A549 (cell line): Measurements from ENCODE around the gene LRRC14B. TPM values are rescaled to one million over a fixed set of nuclear protein-coding genes. Genes with fewer than 3 reads are reported as not detected.

Source experiments
- ATAC-seq, 2 experiments: fragments of 200-7000 bp in 1 of 2; fragments of >200 bp in 1 of 2; cut with Nextera tagmentation in 1 of 2; cut with Tn5 transposase in 1 of 2; 3 replicates each; pipeline versions ENCODE4 v1.8.0 to v1.9.1; 2018 to 2020; ENCODE audit warnings: mild to moderate bottlenecking in 1 of 2, moderate library complexity in 1 of 2
- CTCF ChIA-PET: fragments of 300-600 bp; sonication (Branson Sonifier 250); formaldehyde crosslinking; extraction: SDS; loops from one replicate; lab custom pipeline; 2021; ENCODE audit warnings: antibody characterized with exemption, inconsistent platforms; lab: Yijun Ruan, JAX
- POLR2A ChIA-PET: fragments of 350-600 bp; formaldehyde crosslinking; extraction: SDS; loops from one replicate; lab custom pipeline; 2021; ENCODE audit warnings: antibody characterized with exemption, inconsistent platforms; lab: Yijun Ruan, JAX
- DNase-seq, 2 experiments: peaks; one replicate each; pipeline versions ENCODE4 v3.0.0 to v3.0.0-alpha.2; 2011 to 2016; ENCODE audit warnings: low read depth in 1 of 2, low spot score in 1 of 2
- FAIRE-seq: peaks from 2 replicates; lab custom pipeline; 2011; peaks lifted over from hg19 to GRCh38; lab: Jason Lieb, UNC
- H3K27ac ChIP-seq, 2 experiments: fragments of >200 bp; sonication (Bioruptor Twin); formaldehyde crosslinking; 3 replicates each; pipeline ENCODE4 v1.5.1; 2016 to 2017
- H3K4me1 ChIP-seq: fragments of >200 bp; sonication (Bioruptor Twin); formaldehyde crosslinking; 3 replicates; pipeline ENCODE4 v1.6.1; 2016
- H3K4me2 ChIP-seq: fragments of >200 bp; sonication (Bioruptor Twin); formaldehyde crosslinking; 3 replicates; pipeline ENCODE4 v1.6.1; 2016
- H3K4me3 ChIP-seq: fragments of >200 bp; sonication (Bioruptor Twin); formaldehyde crosslinking; 3 replicates; pipeline ENCODE4 v1.5.1; 2016
- H3K9me3 ChIP-seq: fragments of >200 bp; sonication (Bioruptor Twin); formaldehyde crosslinking; 3 replicates; pipeline ENCODE4 v1.6.1; 2016
- CBX2 ChIP-seq: fragments of 200-600 bp; sonication (generic); IDR thresholded peaks from 2 replicates; pipeline ENCODE4 v1.6.1; 2016; ENCODE audit warnings: low read depth, mild to moderate bottlenecking, borderline replicate concordance
- CBX8 ChIP-seq: fragments of 200-600 bp; sonication (generic); IDR thresholded peaks from 2 replicates; pipeline ENCODE4 v1.6.1; 2016
- CEBPB ChIP-seq, 2 experiments: fragments of >200 bp in 1 of 2; sonication (Bioruptor Twin) in 1 of 2; formaldehyde crosslinking in 1 of 2; IDR thresholded peaks; 2 replicates each; pipeline ENCODE4 v1.6.1; 2012 to 2016
- CHD4 ChIP-seq: fragments of 200-600 bp; sonication (generic); IDR thresholded peaks from 2 replicates; pipeline ENCODE4 v1.6.1; 2016; ENCODE audit warnings: antibody characterized with exemption, mild to moderate bottlenecking, borderline replicate concordance
- CTCF ChIP-seq: fragments of >200 bp; sonication (Bioruptor Twin); formaldehyde crosslinking; IDR thresholded peaks from 3 replicates; pipeline ENCODE4 v1.5.1; 2016
- E2F6 ChIP-seq: IDR thresholded peaks from 2 replicates; pipeline ENCODE4 v1.6.1; 2012; ENCODE audit warnings: low read depth, borderline replicate concordance
- EP300 ChIP-seq, 2 experiments: fragments of >200 bp; sonication (Bioruptor Twin); formaldehyde crosslinking; IDR thresholded peaks; 2 replicates in 1 of 2; 3 replicates in 1 of 2; pipeline ENCODE4 v1.6.1; 2016 to 2017
- ESRRA ChIP-seq: fragments of 150-350 bp; IDR thresholded peaks from 2 replicates; pipeline ENCODE4 v1.6.1; 2014; ENCODE audit warnings: mild to moderate bottlenecking, low read length, borderline replicate concordance
- FOSL2 ChIP-seq, 2 experiments: fragments of 450-650 bp in 1 of 2; fragments of >200 bp in 1 of 2; sonication (Bioruptor Twin) in 1 of 2; formaldehyde crosslinking; IDR thresholded peaks; 2 replicates each; pipeline versions ENCODE4 v1.5.0 to v1.6.1; 2016 to 2020; ENCODE audit warnings: mild to moderate bottlenecking in 1 of 2, moderate library complexity in 1 of 2
- GATA3 ChIP-seq: IDR thresholded peaks from 2 replicates; pipeline ENCODE4 v1.6.1; 2012; ENCODE audit warnings: borderline replicate concordance
- HOXB5 ChIP-seq: fragments of 250-450 bp; sonication (Bioruptor Pico); IDR thresholded peaks from 2 replicates; pipeline ENCODE4 v1.5.0; 2020; ENCODE audit warnings: mild to moderate bottlenecking, moderate library complexity
- JUNB ChIP-seq: fragments of >200 bp; sonication (Bioruptor Twin); formaldehyde crosslinking; IDR thresholded peaks from 2 replicates; pipeline ENCODE4 v1.6.1; 2016
- MAX ChIP-seq: IDR thresholded peaks from 2 replicates; pipeline ENCODE4 v1.6.1; 2012
- MAZ ChIP-seq: fragments of 150-350 bp; IDR thresholded peaks from 2 replicates; pipeline ENCODE4 v1.6.1; 2014; ENCODE audit warnings: antibody characterized with exemption, low read depth, low read length, borderline replicate concordance
- NR3C1 ChIP-seq: fragments of >200 bp; sonication (Bioruptor Twin); formaldehyde crosslinking; IDR thresholded peaks from 3 replicates; pipeline ENCODE4 v1.6.1; 2017
- RFX5 ChIP-seq: fragments of 450-650 bp; IDR thresholded peaks from 2 replicates; pipeline ENCODE4 v1.7.1; 2014; ENCODE audit warnings: antibody characterized with exemption, mild to moderate bottlenecking, moderate library complexity
- SREBF2 ChIP-seq: fragments of 450-650 bp; IDR thresholded peaks from 2 replicates; pipeline ENCODE4 v1.6.1; 2014; ENCODE audit warnings: mild to moderate bottlenecking, moderate library complexity
- TP53 ChIP-seq: fragments of 250-450 bp; sonication (Bioruptor Pico); IDR thresholded peaks from 2 replicates; pipeline ENCODE4 v1.5.0; 2021; ENCODE audit warnings: mild to moderate bottlenecking, moderate library complexity
- ZNF302 ChIP-seq: fragments of 250-450 bp; sonication (Bioruptor Pico); IDR thresholded peaks from 2 replicates; pipeline ENCODE4 v1.9.0; 2021; ENCODE audit warnings: inconsistent platforms, mild to moderate bottlenecking, moderate library complexity
- WGBS: methylation state at CpG from one replicate; pipeline ENCODE4 v1.1.6; 2017; ENCODE audit errors: missing lambda C conversion rate; 5-methylcytosine and 5-hydroxymethylcytosine counted together
- polyA plus RNA-seq, 4 experiments: library from polyadenylated mRNA; depleted of rRNA in 3 of 4; stranded (reverse); fragments of >200 nt; fragmentation: RNase III in 1 of 4; extraction: RNeasy Plus Mini Kit Qiagen cat#74134 plus additional on column Dnase treatment in 1 of 4; gene quantifications; 2 replicates in 3 of 4; 3 replicates in 1 of 4; pipeline ENCODE4 v1.2.3, GENCODE V29; 2011 to 2017
- TF ChIP-seq, protein P1 (sequence below): IDR thresholded peaks from 2 replicates; pipeline ENCODE4 v1.6.1; 2012
- TF ChIP-seq, protein P2 (sequence below): fragments of 450-650 bp; IDR thresholded peaks from 2 replicates; pipeline ENCODE4 v1.6.1; 2014; ENCODE audit warnings: antibody characterized with exemption
- TF ChIP-seq, protein P3 (sequence below): fragments of >200 bp; sonication (Bioruptor Twin); formaldehyde crosslinking; IDR thresholded peaks from 3 replicates; pipeline ENCODE4 v1.6.1; 2016

Gene LRRC14B
- polyA plus RNA-seq, 2 of the 4 experiments (the other 2 are of a cell fraction): not detected

GRCh38 chr5:171801-172331, 19.4 kb upstream of the LRRC14B start:
- H3K27ac ChIP-seq: no peak overlapping the region
- H3K4me3 ChIP-seq: no peak overlapping the region
- ATAC-seq (no peak; a peak in 1 of 6 replicates), DNase-seq (no peak), FAIRE-seq (no peak)
- no peaks in the 10 kb centered on the region for H3K9me3 ChIP-seq
- no peak overlapping the region for H3K4me2 ChIP-seq
- 65% methylated on average over 10 of the region's 23 CpGs for WGBS
- no peaks in the 10 kb centered on the region for H3K4me1 ChIP-seq
- POLR2A ChIA-PET: no interaction called here
- TF ChIP-seq, protein P1, sequence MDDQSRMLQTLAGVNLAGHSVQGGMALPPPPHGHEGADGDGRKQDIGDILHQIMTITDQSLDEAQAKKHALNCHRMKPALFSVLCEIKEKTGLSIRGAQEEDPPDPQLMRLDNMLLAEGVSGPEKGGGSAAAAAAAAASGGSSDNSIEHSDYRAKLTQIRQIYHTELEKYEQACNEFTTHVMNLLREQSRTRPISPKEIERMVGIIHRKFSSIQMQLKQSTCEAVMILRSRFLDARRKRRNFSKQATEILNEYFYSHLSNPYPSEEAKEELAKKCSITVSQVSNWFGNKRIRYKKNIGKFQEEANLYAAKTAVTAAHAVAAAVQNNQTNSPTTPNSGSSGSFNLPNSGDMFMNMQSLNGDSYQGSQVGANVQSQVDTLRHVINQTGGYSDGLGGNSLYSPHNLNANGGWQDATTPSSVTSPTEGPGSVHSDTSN: no peak
- TF ChIP-seq, protein P2, sequence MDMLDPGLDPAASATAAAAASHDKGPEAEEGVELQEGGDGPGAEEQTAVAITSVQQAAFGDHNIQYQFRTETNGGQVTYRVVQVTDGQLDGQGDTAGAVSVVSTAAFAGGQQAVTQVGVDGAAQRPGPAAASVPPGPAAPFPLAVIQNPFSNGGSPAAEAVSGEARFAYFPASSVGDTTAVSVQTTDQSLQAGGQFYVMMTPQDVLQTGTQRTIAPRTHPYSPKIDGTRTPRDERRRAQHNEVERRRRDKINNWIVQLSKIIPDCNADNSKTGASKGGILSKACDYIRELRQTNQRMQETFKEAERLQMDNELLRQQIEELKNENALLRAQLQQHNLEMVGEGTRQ: no peak
- TF ChIP-seq HOXB5 (CRISPR knock-in tag) (no peak), EP300 (IDR thresholded peaks at IDR 0.05) (no peak), CHD4 (no peak), CBX2 (no peak), MAX (no peak), CBX8 (no peak), E2F6 (no peak), ESRRA (no peak), SREBF2 (no peak), TP53 (CRISPR knock-in tag) (no peak), MAZ (no peak)
- CTCF ChIA-PET: interaction anchor here (1.2 to 1.4 kb wide), 3 partner anchors 9 to 42 kb away, joined by 3 to 4 read pairs (median 3); no protein-coding TSS in a partner anchor

GRCh38 chr5:172421-172820, 18.9 kb upstream of the LRRC14B start:
- ChIA-PET POLR2A (no interaction called here), CTCF (interaction anchor here (1.3 to 1.4 kb wide), 2 partner anchors 20 to 42 kb away, joined by 3 to 4 read pairs; no protein-coding TSS in a partner anchor)
- DNase-seq (no peak), ATAC-seq (no peak)
- H3K4me1 ChIP-seq: no peaks in the 10 kb centered on the region
- H3K4me3 ChIP-seq: no peak overlapping the region
- 84% methylated on average over 12 of the region's 13 CpGs for WGBS
- no peaks in the 10 kb centered on the region for H3K9me3 ChIP-seq
- H3K27ac ChIP-seq: no peak overlapping the region
- TF ChIP-seq NR3C1 (no peak), FOSL2 (IDR thresholded peaks at IDR 0.05) (no peak), FOSL2 (CRISPR knock-in tag; IDR thresholded peaks at IDR 0.05) (no peak), RFX5 (no peak), GATA3 (no peak), ZNF302 (CRISPR knock-in tag) (no peak), CEBPB (IDR thresholded peaks at IDR 0.05) (no peak), JUNB (no peak), CTCF (no peak), TP53 (CRISPR knock-in tag) (no peak)
- TF ChIP-seq, protein P3, sequence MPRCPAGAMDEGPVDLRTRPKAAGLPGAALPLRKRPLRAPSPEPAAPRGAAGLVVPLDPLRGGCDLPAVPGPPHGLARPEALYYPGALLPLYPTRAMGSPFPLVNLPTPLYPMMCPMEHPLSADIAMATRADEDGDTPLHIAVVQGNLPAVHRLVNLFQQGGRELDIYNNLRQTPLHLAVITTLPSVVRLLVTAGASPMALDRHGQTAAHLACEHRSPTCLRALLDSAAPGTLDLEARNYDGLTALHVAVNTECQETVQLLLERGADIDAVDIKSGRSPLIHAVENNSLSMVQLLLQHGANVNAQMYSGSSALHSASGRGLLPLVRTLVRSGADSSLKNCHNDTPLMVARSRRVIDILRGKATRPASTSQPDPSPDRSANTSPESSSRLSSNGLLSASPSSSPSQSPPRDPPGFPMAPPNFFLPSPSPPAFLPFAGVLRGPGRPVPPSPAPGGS: no peak
- TF ChIP-seq, all 56 proteins: peak for 0
- no peak for FAIRE-seq
- no peak overlapping the region for H3K4me2 ChIP-seq
